ENCODE measurements around the gene TRMT11.
"Not testable (repeated sequence)": the region's sequence is repeated elsewhere in the genome, so short reads cannot be mapped to it uniquely, and the experiment has no call there.

TRMT11 gene

DNA sequence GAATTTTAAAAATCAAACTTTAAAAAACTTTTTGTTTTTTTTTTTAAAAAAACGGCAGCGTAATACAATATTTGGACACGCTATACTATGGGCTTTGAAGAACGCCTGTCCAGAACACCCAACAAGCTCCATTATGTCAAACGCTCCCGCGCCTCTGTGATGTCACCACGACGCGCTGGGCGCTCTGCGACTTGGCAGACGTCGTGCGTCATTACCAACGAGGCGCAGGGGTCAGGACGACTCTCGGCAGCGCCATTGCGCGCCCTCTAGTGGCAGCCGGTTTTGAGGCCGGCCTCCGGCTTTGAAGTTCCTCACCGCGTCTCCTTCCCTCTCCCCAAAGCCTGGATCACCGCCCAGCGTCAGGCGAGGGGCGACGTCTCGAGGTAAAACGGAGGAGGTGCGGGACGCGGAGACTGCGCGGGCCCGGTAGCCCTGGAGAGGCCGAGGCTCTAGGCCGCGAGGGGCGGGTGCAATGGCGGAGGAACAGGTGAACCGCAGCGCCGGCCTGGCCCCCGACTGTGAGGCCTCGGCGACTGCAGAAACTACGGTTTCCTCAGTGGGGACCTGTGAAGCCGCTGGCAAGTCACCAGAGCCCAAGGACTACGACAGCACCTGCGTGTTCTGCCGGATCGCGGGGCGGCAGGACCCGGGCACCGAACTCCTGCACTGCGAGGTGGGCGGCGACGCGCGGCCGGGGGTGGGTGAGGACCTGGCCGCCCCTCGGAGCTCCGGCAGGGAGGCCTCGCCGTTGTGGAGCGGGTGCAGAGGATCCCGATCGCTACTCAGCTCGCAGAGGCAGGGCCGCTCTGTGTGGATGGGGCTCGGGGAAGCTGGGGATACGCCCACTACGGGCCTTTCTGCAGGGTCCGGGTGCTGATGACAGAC lies 29.6 kb upstream of the TRMT11 start, which contains the start of gene HINT3:
TSS of gene HINT3 (plus strand) at position 265 of the 885 bp plus-strand sequence. CDS start at position 473, 208 bp downstream.
- Histone ChIP-seq H3K27ac (ENCODE audit: low read depth, low read length) (peak within 1 kb of the TSS; percentile 60), H3K4me3 (ENCODE audit: low read depth, low read length) (peak within 1 kb of the TSS; percentile 92), H2AFZ (ENCODE audit: low read length, unreplicated experiment) (peak within 1 kb of the TSS; percentile 93), H3K4me1 (ENCODE audit: control insufficient read depth, insufficient read depth, low read length, unreplicated experiment) (peaks cover 16% of the 10 kb centered on the region), H3K27me3 (ENCODE audit: insufficient read depth, low read length) (no peaks in the 10 kb centered on the region), H3K79me2 (ENCODE audit: control insufficient read depth, insufficient read depth, low read length, unreplicated experiment) (peaks cover 14% of the 10 kb centered on the region), H3K36me3 (ENCODE audit: insufficient read depth, low read length) (no peaks in the 10 kb centered on the region)

DNA sequence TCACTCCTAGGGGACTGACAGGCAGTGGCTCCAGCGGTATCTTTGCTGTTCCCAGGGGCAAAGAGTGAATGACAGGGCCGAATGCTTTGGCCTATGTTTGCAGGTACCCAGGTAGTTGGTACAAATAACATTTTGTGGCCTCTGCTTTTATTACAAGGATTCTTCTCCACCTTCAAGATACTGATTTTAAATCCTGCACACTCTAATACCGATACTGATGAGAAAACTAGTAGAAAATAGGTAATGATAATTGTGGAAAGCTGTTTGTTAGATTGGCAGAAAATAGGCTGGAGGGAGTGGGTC lies 29.0 kb upstream of the TRMT11 start:
- H3K36me3 ChIP-seq (ENCODE audit: insufficient read depth, low read length): no peaks in the 10 kb centered on the region
- peak overlapping the region; percentile 93 for H2AFZ ChIP-seq (ENCODE audit: low read length, unreplicated experiment)
- H3K4me3 ChIP-seq (ENCODE audit: low read depth, low read length): peak overlapping the region; percentile 92
- peak overlapping the region; percentile 60; the same call in 1 of the 2 replicates for H3K27ac ChIP-seq (ENCODE audit: low read depth, low read length)
- peaks cover 14% of the 10 kb centered on the region for H3K79me2 ChIP-seq (ENCODE audit: control insufficient read depth, insufficient read depth, low read length, unreplicated experiment)
- no peaks in the 10 kb centered on the region for H3K27me3 ChIP-seq (ENCODE audit: insufficient read depth, low read length)
- H3K4me1 ChIP-seq (ENCODE audit: control insufficient read depth, insufficient read depth, low read length, unreplicated experiment): peaks cover 16% of the 10 kb centered on the region

DNA sequence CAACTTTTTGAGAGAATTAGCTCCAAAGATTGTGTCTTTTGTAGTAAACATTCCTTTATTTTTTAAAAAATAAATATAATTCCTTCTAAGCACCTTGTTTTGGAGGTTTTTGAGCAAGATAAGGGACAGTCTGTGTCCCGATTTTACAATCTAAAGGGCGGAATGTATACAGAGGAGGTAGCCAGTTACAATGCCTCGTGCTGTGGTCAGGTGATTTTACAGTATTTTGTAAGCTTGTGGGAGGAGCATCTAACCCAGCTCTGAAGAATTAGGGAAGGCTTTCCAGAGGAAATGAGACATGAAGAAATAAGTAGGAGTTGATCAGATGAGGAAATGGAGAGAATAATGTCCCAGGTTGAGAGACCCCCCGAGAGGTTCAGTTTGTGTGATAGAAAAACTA lies 28.5 kb upstream of the TRMT11 start:
- Histone ChIP-seq H3K27ac (ENCODE audit: low read depth, low read length) (peak overlapping the region; percentile 60; the same call in 1 of the 2 replicates), H3K27me3 (ENCODE audit: insufficient read depth, low read length) (no peaks in the 10 kb centered on the region), H3K4me3 (ENCODE audit: low read depth, low read length) (peak overlapping the region; percentile 92), H3K4me1 (ENCODE audit: control insufficient read depth, insufficient read depth, low read length, unreplicated experiment) (peaks cover 16% of the 10 kb centered on the region), H3K79me2 (ENCODE audit: control insufficient read depth, insufficient read depth, low read length, unreplicated experiment) (peaks cover 14% of the 10 kb centered on the region), H3K36me3 (ENCODE audit: insufficient read depth, low read length) (no peaks in the 10 kb centered on the region), H2AFZ (ENCODE audit: low read length, unreplicated experiment) (peak overlapping the region; percentile 93)

DNA sequence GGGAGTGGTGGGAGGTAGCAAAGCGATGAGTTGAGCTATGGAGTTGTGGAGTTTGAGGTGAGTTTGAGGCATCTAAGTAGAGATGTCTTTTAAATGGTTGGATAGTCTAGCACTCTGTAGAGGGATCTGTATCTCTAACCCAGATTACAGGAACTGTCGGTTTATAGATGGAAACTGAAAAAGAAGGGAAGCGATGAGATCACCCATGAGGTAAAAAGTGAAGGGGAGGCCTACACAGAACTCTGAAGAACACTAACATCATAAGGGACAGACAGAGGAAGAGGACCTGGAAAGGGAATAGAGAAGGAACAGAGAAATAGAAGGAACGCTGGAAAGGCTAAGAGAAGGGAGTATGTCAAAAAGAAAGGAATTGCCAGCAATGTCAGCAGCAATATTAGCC lies 27.3 kb upstream of the TRMT11 start:
- peaks cover 14% of the 10 kb centered on the region for H3K79me2 ChIP-seq (ENCODE audit: control insufficient read depth, insufficient read depth, low read length, unreplicated experiment)
- H3K27ac ChIP-seq (ENCODE audit: low read depth, low read length): no peak overlapping the region
- H3K4me1 ChIP-seq (ENCODE audit: control insufficient read depth, insufficient read depth, low read length, unreplicated experiment): peaks cover 16% of the 10 kb centered on the region
- no peak overlapping the region for H2AFZ ChIP-seq (ENCODE audit: low read length, unreplicated experiment)
- no peak overlapping the region for H3K4me3 ChIP-seq (ENCODE audit: low read depth, low read length)
- no peaks in the 10 kb centered on the region for H3K36me3 ChIP-seq (ENCODE audit: insufficient read depth, low read length)
- no peaks in the 10 kb centered on the region for H3K27me3 ChIP-seq (ENCODE audit: insufficient read depth, low read length)

DNA sequence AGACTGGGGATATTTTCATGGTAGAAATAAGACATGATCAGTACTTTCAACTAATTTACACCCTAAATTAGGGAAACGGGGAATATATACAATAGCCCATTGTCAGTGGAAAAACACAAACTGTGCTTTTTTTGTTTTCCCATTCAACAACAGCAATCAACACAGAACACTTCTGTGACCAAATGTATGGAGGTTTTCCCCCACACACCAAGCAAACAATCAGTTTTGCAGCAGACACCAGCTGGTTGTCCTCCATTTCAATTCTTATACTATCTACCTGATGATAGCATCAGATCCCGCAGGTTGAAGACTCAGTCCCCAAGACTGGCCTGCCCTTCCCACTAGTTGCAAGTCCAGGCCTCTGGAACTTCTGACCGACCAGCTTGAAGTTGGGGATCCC lies 25.2 kb upstream of the TRMT11 start:
- H3K4me3 ChIP-seq (ENCODE audit: low read depth, low read length): no peak overlapping the region
- H3K27me3 ChIP-seq (ENCODE audit: insufficient read depth, low read length): no peaks in the 10 kb centered on the region
- H3K36me3 ChIP-seq (ENCODE audit: insufficient read depth, low read length): no peaks in the 10 kb centered on the region
- no peak overlapping the region for H3K27ac ChIP-seq (ENCODE audit: low read depth, low read length)
- no peak overlapping the region for H2AFZ ChIP-seq (ENCODE audit: low read length, unreplicated experiment)
- H3K79me2 ChIP-seq (ENCODE audit: control insufficient read depth, insufficient read depth, low read length, unreplicated experiment): peaks cover 14% of the 10 kb centered on the region
- peaks cover 12% of the 10 kb centered on the region for H3K4me1 ChIP-seq (ENCODE audit: control insufficient read depth, insufficient read depth, low read length, unreplicated experiment)

DNA sequence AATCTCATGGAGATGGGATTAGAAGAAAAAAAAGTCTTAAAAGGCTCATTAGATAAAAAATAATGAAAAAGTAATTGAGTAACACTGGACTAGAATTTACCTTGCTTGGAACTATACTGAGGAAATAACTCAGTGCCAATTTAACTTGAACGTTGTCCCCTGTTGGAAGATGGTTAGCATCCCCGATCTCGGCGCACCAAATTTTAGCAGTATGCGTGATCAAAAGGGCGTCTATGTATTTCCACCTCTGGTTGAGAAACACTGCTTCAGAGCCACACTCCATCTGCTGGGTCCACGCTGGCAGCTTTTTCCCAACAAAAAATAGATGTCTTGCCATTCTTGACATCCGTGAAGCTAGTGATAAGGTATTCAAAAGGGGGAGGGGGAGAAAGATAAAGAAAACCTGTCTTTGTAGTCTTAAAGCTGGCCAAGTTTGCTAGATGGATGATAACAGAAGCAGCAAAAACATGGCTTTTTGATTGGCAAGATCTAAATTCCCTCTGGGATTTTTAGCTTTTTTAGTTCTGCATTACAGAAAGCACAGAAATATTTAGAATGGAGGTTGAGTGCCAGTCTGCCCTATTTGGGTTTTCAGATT lies 23.3 kb upstream of the TRMT11 start:
- H3K4me3 ChIP-seq (ENCODE audit: low read depth, low read length): no peak overlapping the region
- no peaks in the 10 kb centered on the region for H3K27me3 ChIP-seq (ENCODE audit: insufficient read depth, low read length)
- peaks cover 14% of the 10 kb centered on the region for H3K79me2 ChIP-seq (ENCODE audit: control insufficient read depth, insufficient read depth, low read length, unreplicated experiment)
- H3K4me1 ChIP-seq (ENCODE audit: control insufficient read depth, insufficient read depth, low read length, unreplicated experiment): peaks cover 6% of the 10 kb centered on the region
- no peak overlapping the region for H3K27ac ChIP-seq (ENCODE audit: low read depth, low read length)
- no peaks in the 10 kb centered on the region; the same call in 1 of the 2 replicates for H3K36me3 ChIP-seq (ENCODE audit: insufficient read depth, low read length)
- H2AFZ ChIP-seq (ENCODE audit: low read length, unreplicated experiment): no peak overlapping the region

DNA sequence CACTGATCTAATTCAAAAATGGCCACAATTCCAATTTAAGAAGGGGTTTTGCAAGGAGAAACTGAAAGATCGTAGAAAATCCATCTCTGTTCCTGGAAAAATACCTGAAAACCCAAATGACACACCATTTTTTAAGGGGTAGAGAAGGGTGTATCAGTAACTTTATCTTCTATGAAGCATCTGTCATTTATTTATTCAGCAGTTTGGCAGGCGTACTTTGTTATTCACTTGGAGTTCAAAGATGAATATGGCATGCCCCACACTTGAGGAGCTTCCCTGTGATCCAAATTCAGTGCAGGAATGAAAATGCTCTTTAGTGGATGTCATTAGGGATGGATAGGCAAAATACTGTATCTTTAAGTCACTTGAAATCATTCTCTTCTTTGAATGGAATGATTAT lies 22.5 kb upstream of the TRMT11 start:
- Histone ChIP-seq H3K36me3 (ENCODE audit: insufficient read depth, low read length) (no peaks in the 10 kb centered on the region; the same call in 1 of the 2 replicates), H3K79me2 (ENCODE audit: control insufficient read depth, insufficient read depth, low read length, unreplicated experiment) (peaks cover 7% of the 10 kb centered on the region), H3K27ac (ENCODE audit: low read depth, low read length) (no peak overlapping the region), H3K27me3 (ENCODE audit: insufficient read depth, low read length) (no peaks in the 10 kb centered on the region), H3K4me3 (ENCODE audit: low read depth, low read length) (no peak overlapping the region), H2AFZ (ENCODE audit: low read length, unreplicated experiment) (no peak overlapping the region), H3K4me1 (ENCODE audit: control insufficient read depth, insufficient read depth, low read length, unreplicated experiment) (no peaks in the 10 kb centered on the region)

DNA sequence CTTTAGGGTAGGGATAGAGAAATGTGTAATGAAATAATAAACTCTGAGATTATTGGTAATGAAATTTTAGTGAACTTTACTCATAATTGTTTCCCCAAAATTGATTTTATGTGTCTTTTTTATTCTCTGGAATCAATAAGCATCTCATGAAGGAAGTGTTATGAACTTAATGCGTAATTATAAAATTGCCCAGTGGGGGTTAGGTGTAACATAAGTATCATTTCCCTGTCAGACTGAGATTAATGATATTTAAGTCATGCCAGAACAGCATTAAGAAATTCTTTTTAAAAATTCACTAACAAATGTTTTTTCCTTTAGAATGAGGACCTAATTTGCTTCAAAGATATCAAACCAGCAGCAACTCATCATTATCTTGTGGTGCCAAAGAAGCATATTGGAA lies 19.8 kb upstream of the TRMT11 start:
- H3K36me3 ChIP-seq (ENCODE audit: insufficient read depth, low read length): no peaks in the 10 kb centered on the region; the same call in 1 of the 2 replicates
- no peak overlapping the region for H2AFZ ChIP-seq (ENCODE audit: low read length, unreplicated experiment)
- H3K79me2 ChIP-seq (ENCODE audit: control insufficient read depth, insufficient read depth, low read length, unreplicated experiment): no peaks in the 10 kb centered on the region
- no peak overlapping the region for H3K4me3 ChIP-seq (ENCODE audit: low read depth, low read length)
- H3K27ac ChIP-seq (ENCODE audit: low read depth, low read length): no peak overlapping the region
- no peaks in the 10 kb centered on the region for H3K27me3 ChIP-seq (ENCODE audit: insufficient read depth, low read length)
- no peaks in the 10 kb centered on the region for H3K4me1 ChIP-seq (ENCODE audit: control insufficient read depth, insufficient read depth, low read length, unreplicated experiment)

DNA sequence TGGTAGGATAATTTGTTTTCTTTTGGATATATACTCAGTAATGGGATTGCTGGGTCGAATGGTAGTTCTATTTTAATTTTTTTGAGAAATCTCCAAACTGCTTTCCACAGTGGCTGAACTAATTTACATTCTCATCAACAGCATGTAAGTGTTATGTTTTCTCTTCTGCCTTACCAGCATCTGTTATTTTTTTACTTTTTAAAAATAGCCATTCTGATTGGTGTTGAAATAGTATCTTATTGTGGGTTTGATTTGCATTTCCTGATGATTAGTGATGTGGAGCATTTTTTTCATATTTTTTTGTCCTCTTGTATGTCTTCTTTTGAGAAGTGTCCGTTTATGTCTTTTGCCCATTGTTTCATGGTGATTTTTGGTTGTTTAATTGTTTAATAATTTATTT lies 17.8 kb upstream of the TRMT11 start:
- Histone ChIP-seq H3K36me3 (ENCODE audit: insufficient read depth, low read length) (no peaks in the 10 kb centered on the region; the same call in 1 of the 2 replicates), H3K27me3 (ENCODE audit: insufficient read depth, low read length) (no peaks in the 10 kb centered on the region), H3K27ac (ENCODE audit: low read depth, low read length) (no peak overlapping the region), H3K79me2 (ENCODE audit: control insufficient read depth, insufficient read depth, low read length, unreplicated experiment) (no peaks in the 10 kb centered on the region), H3K4me3 (ENCODE audit: low read depth, low read length) (no peak overlapping the region), H2AFZ (ENCODE audit: low read length, unreplicated experiment) (no peak overlapping the region), H3K4me1 (ENCODE audit: control insufficient read depth, insufficient read depth, low read length, unreplicated experiment) (no peaks in the 10 kb centered on the region)

DNA sequence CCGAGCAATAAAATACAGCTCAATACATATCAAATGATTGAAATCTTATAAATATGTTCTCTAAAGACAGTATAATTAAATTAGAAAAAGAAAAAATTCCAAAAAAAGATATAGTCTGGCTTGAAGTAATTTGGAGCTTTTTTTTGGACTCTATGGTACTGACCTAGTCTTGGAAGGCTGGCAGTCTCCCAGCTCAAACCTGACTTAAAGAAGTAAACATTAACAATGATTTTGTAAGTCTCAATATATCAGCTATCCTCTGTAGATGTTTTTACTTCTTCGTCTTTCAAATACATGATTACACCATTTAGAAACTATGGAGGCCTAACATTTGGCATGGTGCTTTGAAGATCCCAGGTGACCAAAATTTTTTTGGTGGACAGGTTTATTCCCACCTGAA lies 15.6 kb upstream of the TRMT11 start:
- Histone ChIP-seq H2AFZ (ENCODE audit: low read length, unreplicated experiment) (no peak overlapping the region), H3K36me3 (ENCODE audit: insufficient read depth, low read length) (peaks cover 2% of the 10 kb centered on the region; the same call in 1 of the 2 replicates), H3K27ac (ENCODE audit: low read depth, low read length) (no peak overlapping the region), H3K4me3 (ENCODE audit: low read depth, low read length) (no peak overlapping the region), H3K4me1 (ENCODE audit: control insufficient read depth, insufficient read depth, low read length, unreplicated experiment) (no peaks in the 10 kb centered on the region), H3K79me2 (ENCODE audit: control insufficient read depth, insufficient read depth, low read length, unreplicated experiment) (no peaks in the 10 kb centered on the region), H3K27me3 (ENCODE audit: insufficient read depth, low read length) (no peaks in the 10 kb centered on the region)

DNA sequence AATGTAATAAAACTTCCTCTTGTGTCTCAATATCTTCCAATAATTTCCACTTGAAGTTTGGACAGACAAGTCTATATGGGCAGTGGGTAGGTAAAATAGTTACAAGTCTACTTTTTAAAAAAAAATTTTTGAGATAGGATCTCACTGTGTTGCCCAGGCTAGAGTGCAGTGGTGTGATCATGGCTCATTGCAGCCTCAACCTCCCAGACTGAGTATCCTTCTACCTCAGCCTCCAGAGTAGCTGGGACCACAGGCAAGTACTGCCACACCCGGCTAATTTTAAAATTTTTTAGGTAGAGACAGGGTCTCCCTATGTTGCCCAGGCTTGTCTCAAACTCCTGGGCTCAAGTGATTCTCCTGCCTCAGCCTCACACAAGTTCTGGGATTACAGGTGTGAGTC lies 13.9 kb upstream of the TRMT11 start:
- not testable (repeated sequence) for H3K27me3 ChIP-seq (ENCODE audit: insufficient read depth, low read length); H3K36me3 ChIP-seq (ENCODE audit: insufficient read depth, low read length); H3K79me2 ChIP-seq (ENCODE audit: control insufficient read depth, insufficient read depth, low read length, unreplicated experiment)

More for the DNA sequence above, 13.9 kb upstream of the TRMT11 start:
- H3K27ac ChIP-seq (ENCODE audit: low read depth, low read length); H3K4me1 ChIP-seq (ENCODE audit: control insufficient read depth, insufficient read depth, low read length, unreplicated experiment); H3K4me3 ChIP-seq (ENCODE audit: low read depth, low read length); H2AFZ ChIP-seq (ENCODE audit: low read length, unreplicated experiment): not testable (repeated sequence)

All from ACC112 (cell line).